SK-N-MC (cell line): ENCODE results near the gene TRPM5.

Source experiments
- DNase-seq: peaks from one replicate; pipeline ENCODE4 v3.0.0-alpha.2; 2011; ENCODE audit warnings: low read depth, low spot score
- H3K27ac ChIP-seq: fragments of 200-600 bp; sonication (generic); 2 replicates; pipeline ENCODE4 v1.5.1; 2016; ENCODE audit warnings: mixed run types
- H3K36me3 ChIP-seq: fragments of 200-600 bp; sonication (generic); 2 replicates; pipeline ENCODE4 v1.6.1; 2017; ENCODE audit warnings: antibody characterized with exemption, low read length, mixed read lengths; ENCODE audit not compliant: insufficient read depth
- H3K4me3 ChIP-seq: fragments of 200-600 bp; sonication (generic); 2 replicates; pipeline ENCODE4 v1.5.1; 2016
- H3K9ac ChIP-seq: fragments of 200-600 bp; sonication (generic); 2 replicates; pipeline ENCODE4 v1.8.0; 2017; ENCODE audit warnings: mixed run types, mixed read lengths; ENCODE audit not compliant: insufficient read length
- H3K9me3 ChIP-seq: fragments of 200-600 bp; sonication (generic); 2 replicates; pipeline ENCODE4 v1.6.1; 2017; ENCODE audit warnings: low read depth, mild to moderate bottlenecking, antibody characterized with exemption, low read length, moderate library complexity, mixed read lengths
- EZH2 ChIP-seq: fragments of 200-600 bp; sonication (generic); IDR thresholded peaks from one replicate; pipeline ENCODE4 v1.6.1; 2017; ENCODE audit warnings: antibody characterized with exemption
- FOXP2 ChIP-seq: optimal IDR thresholded peaks from 2 replicates; pipeline ENCODE3; 2011; ENCODE audit warnings: mild to moderate bottlenecking, moderate library complexity; ENCODE audit not compliant: insufficient read depth; ENCODE audit errors: extremely low read length, control extremely low read depth
- POLR2AphosphoS5 ChIP-seq: IDR thresholded peaks from 2 replicates; pipeline ENCODE4 v1.6.1; 2012; ENCODE audit warnings: mild to moderate bottlenecking, low read depth, low read length, borderline replicate concordance

The TRPM5 gene

GRCh38 chr11:2449548-2450320 lies 5.4 kb upstream of the TRPM5 start:
- Histone ChIP-seq H3K4me3 (no peak overlapping the region), H3K9ac (no peak overlapping the region), H3K36me3 (no peaks in the 10 kb centered on the region), H3K9me3 (no peaks in the 10 kb centered on the region), H3K27ac (no peak overlapping the region)
- DNase-seq = no peak
- TF ChIP-seq POLR2AphosphoS5 (no peak), EZH2 (no peak), FOXP2 (no peak)

GRCh38 chr11:2448661-2449547 lies 4.6 kb upstream of the TRPM5 start:
- H3K27ac ChIP-seq = no peak overlapping the region
- no peaks in the 10 kb centered on the region for H3K9me3 ChIP-seq
- TF ChIP-seq EZH2 (no peak), FOXP2 (no peak), POLR2AphosphoS5 (no peak)
- no peak for DNase-seq
- H3K36me3 ChIP-seq = no peaks in the 10 kb centered on the region
- H3K4me3 ChIP-seq = no peak overlapping the region
- no peak overlapping the region for H3K9ac ChIP-seq

GRCh38 chr11:2447951-2448650 lies 3.8 kb upstream of the TRPM5 start:
- Histone ChIP-seq H3K4me3 (no peak overlapping the region), H3K27ac (no peak overlapping the region), H3K9ac (no peak overlapping the region), H3K36me3 (no peaks in the 10 kb centered on the region), H3K9me3 (no peaks in the 10 kb centered on the region)
- TF ChIP-seq POLR2AphosphoS5 (no peak), FOXP2 (no peak), EZH2 (no peak)
- DNase-seq = no peak

- H3K36me3 ChIP-seq = no peaks in the 10 kb centered on the region
- no peak overlapping the region for H3K4me3 ChIP-seq
- no peak overlapping the region for H3K27ac ChIP-seq
- TF ChIP-seq EZH2 (no peak), FOXP2 (no peak), POLR2AphosphoS5 (no peak)
- DNase-seq = no peak
- H3K9me3 ChIP-seq = no peaks in the 10 kb centered on the region
- no peak overlapping the region for H3K9ac ChIP-seq
Observed at GRCh38 chr11:2447253-2447950, 3.1 kb upstream of the TRPM5 start.

GRCh38 chr11:2446590-2447252 lies 2.4 kb upstream of the TRPM5 start:
- no peak overlapping the region for H3K4me3 ChIP-seq
- no peak overlapping the region for H3K27ac ChIP-seq
- DNase-seq = no peak
- TF ChIP-seq FOXP2 (no peak), EZH2 (no peak), POLR2AphosphoS5 (no peak)
- H3K9ac ChIP-seq = no peak overlapping the region
- H3K36me3 ChIP-seq = no peaks in the 10 kb centered on the region
- H3K9me3 ChIP-seq = no peaks in the 10 kb centered on the region

GRCh38 chr11:2445746-2446551 lies 1.6 kb upstream of the TRPM5 start:
- H3K27ac ChIP-seq = no peak overlapping the region
- no peaks in the 10 kb centered on the region for H3K36me3 ChIP-seq
- H3K4me3 ChIP-seq = no peak overlapping the region
- no peak overlapping the region for H3K9ac ChIP-seq
- no peak for DNase-seq
- TF ChIP-seq POLR2AphosphoS5 = no peak
- TF ChIP-seq FOXP2 = no peak
- TF ChIP-seq EZH2 = no peak
- H3K9me3 ChIP-seq = no peaks in the 10 kb centered on the region
